DMS114 treated with DMSO at 0.1 percent for 48 hours (cell line): Measurements from ENCODE around the gene USH2A.

ENCODE experiments used
- DNase-seq: peaks from one replicate; lab custom pipeline; 2025; ENCODE audit not compliant: unreplicated experiment; lab: John Stamatoyannopoulos, UW

The USH2A gene

DNA sequence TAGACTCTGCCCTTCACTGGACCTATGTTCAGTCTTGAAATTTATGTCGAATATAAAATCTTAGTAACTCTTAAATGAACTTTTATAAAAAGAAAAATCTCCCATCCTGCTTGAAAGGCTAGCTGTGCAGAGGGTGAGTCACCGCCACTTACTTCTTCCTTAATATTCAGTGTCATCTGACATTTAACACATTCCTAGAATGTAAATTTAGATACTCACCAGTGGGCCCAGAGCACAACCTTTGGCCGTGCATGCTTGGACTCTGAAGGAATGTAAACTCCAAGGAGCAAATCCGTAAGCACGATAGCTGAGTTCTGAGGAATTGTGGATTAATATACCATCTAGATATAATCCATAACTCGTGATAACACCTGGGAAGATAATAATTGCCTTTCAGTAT is 452.8 kb downstream of the USH2A start:
- no peak for DNase-seq

DNA sequence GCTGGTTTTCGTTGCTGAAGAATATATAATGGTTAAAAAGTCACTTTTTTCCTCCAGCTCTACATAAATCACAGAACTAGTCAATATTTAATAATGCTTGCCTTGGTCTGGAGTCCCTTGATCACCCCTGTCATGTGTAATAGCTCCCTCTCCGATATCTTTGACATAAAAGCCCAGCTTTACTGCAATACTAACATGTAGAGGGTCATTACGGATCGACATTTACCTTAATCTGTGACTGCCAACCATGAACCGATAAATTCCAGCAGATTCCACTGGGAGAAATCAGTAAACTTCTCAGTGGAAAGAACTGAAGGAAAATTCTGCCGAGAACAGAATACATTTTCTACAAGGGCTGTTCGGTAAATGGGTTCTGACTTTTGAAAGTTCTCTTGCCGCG is 459.6 kb downstream of the USH2A start:
- DNase-seq: no peak

DNA sequence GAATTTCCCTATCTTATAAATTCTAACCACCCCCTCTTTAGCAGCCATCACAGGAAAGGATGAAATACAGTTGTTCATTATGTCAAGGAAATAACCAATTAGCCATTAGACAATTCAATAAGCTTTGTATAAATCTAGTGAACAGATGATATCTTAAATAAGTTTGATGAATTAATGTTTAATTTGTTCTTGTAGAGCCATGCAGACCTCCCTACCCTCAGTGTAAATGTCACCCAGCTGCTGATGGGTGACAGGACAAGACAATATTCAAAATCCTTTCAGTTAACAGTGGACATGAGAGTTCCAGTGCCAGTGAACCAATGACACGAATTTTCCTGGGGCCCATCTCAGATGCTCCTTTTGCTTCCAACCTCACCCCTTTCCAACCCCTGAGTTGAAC is 460.2 kb downstream of the USH2A start:
- DNase-seq: no peak

DNA sequence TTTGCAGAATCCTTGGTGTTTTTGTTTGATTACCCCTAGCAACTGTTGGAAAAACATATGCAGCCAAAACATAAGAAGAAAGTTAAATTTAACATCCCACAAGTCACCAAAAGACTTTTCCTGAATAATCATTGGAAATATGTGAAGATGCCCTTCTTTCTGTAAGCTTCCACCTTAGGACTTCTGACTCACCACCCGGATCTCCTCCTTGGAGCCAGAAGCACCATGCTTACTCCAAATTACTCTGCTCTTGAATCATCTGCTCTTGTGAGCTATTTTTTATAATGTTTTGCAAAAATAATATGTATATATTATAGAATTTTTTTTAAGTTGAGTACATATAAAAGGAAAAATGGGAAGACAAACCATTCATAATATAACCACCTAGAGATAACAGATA is 464.4 kb downstream of the USH2A start:
- DNase-seq: no peak

DNA sequence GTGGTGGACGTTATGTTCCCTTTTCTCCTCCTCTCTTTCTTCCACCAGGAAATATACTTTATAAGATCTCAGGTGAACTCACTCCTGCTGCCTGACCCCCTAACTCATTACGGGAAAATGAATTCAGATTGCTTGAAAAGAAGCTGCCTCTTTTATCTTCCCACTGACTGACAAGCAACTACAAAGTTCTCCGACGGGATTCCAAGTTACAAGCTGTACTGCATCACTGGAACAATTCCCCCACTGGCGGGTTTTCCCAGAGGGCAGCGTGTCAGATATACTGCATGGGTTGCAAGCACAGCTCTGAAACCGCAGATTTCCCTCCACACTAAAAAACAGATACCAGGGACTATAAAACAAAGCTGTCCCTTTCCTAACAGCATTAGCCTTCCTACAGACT is 465.6 kb downstream of the USH2A start:
- DNase-seq: no peak

DNA sequence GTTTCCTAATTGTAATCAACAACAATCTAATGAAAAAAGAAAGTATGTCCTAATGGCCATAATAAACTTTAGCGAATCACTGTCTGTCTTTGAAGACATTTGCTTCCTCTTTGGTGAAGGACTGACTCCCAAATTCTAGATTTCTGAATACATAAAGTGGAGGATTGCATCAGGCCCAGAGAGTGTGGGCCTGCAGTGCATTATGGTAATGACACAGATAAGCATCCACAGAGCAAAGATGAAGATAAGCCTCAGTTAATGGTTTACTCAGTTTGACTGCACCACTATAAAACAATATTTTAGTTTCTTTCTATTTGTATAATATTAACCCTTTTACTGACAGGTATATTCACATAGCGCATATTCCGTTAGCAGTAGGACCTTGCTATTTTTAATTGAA is 490.7 kb downstream of the USH2A start:
- no peak for DNase-seq

DNA sequence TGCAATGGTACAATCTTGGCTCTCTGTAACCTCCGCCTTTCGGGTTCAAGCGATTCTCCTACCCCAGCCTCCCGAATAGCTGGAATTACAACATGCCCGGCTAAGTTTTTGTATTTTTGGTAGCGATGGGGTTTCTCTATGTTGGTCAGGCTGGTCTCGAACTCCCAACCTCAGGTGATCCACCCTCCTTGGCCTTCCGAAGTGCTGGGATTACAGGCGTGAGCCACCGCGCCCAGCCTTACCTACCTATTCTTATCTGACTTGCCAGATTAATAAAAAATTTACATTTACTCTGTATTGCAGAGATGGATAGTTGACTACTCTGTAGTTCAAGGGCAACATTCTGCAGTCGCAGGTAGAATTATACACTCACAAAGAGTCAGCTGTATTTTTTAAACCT is 496.6 kb downstream of the USH2A start:
- DNase-seq: no peak

DNA sequence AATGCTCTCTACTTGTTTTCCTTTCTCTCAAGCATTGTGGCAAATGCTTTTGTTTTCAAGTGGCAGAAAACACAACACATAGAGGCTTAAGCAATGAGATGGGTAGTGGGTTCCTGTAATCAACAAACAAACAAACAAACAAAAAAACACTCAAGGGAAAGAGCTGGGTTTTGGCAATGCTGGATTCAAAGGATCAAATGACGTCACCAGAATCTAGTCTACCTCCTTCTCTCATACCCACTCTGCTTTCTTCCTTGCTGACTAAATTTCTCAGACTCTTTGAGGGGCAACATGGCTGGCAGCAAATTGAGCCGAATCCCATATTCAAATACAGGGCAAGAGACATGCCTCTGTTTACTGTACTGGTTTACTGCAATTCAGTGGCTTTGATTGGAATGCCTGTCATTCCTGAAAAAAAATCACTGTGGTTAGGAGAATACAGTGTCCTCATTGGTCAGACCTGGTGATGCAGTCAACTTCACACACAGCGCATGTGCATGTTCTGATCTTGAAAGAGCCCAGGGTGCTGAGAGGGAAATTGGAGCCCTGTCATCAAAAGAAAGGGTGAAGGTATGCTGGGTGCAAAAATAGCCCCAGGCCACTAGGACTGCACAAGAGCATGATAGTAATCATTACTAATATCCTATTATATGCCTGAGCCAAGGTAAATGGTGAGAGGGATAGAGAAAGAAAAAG is 500.0 kb downstream of the USH2A start:
- no peak for DNase-seq

DNA sequence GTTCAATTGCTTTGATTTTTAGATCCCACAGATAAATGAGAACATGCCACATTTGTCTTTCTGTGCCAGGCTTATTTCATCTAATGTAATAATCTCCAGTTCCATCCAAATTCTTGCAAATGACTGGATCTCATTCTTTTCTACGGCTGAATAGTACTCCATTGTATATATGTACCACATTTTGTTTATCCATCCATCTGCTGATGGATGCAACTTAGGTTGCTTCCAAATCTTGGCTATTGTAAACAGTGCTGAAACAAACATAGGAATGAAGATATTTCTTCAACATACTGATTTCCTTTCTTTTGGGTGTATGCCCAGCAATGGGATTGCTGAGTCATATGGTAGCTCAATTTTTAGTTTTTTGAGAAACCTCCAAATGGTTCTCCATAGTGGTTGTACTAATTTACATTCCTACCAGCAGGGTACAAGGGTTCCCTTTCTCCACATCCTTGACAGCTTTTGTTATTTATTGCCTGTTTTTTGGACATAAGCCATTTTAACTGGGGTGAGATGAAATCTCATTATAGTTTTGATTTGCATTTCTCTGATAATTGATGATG is 511.8 kb downstream of the USH2A start:
- no peak for DNase-seq

DNA sequence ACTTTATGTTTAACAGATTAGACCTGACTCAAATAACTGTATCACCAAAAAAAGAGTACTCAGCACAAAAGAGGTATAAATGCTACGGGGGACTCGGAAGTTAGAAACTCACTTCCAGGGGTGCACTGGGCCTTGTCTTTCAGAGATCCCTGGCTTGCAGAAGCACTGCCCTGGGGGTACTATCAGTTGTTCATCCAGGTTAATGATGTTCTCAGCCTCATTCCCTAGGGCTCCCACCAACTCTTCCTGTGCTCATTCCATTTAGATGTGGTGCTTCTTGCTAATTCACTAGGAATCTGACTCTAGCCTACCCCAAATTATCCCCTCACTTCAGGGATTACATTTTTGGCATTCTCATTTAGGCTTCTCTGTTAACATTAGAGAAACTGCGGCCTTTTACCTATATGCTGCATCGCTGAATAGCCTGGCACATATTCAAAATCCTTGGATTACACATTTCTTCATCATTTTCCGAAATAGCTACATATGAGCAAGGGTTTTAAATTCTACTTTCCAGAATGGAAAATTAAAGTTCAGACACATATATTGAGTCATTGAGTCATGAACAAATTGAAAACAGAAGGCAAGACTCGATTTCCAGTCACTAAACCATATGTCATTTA is 517.6 kb downstream of the USH2A start:
- DNase-seq: no peak

DNA sequence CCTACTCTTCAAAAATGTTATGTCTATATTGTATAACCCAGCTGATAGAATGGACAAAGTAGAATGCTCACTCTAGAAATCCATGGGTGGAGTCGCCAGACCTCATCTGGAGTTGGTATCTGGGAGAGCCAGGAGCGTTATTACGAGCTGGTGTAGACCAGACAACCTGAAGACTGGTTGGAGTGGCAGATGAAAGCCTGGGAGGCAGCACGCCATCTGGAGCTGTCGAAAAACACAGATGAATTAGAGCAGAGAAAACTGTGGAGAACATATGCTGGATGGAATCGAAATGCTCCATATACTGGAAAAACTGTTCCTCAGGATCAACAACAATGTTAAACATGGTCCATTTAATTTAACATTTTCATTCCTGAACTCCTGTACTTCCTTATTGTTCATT is 522.6 kb downstream of the USH2A start:
- no peak for DNase-seq

DNA sequence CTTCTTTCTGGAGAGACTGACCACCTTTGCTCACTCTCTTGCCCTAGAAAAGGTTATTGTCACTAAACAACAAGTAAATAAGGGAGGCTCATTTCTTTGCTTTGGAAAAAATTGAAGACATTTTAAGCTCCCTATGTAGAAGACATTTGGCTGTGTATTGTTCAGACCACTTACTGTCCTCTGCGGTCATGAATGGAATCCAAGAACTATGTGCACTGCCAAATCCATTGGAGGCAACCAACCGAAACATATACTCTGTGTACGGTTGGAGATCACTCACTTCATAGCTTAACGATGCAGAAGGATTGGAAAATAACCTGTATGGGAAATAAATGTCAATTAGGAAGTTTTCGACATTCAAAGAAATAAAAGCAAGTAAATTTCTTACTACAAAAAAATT is 523.3 kb downstream of the USH2A start:
- no peak for DNase-seq

DNA sequence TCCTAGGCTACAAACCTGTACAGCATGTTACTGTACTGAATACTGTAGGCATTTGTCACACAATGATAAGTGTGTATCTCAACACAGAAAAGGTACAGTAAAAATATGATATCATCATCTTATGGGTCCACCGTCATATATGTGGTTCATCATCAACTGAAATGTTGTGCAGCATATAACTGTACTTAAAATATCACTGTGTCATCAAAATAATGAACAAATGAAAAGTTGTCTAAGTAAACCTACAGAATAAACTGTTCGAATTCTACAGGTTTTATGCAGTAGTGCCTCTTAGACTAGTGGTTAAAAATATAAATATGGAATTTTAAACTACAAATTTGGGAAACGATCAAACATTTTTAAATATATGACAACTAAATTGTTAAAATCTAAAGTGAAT is 527.4 kb downstream of the USH2A start:
- DNase-seq: no peak

DNA sequence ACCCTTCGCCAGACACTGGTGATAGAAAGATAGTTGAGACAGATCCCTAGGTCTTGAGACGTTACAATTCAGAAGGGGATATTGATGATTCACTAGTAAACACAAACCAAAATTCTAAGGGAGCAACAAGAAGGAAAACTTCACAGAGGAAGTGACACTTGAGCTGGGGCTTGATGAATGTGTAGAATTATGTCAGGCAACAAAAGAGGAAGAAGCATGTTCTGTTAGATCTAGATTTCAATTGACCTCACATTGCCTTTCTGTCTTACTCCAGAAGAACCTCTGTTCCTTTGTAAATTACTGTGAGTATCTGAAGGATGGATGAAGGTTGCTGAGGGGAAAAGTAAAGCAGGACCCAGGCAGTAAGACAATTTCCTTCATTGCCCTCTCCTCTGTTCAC is 528.0 kb downstream of the USH2A start:
- DNase-seq: no peak

DNA sequence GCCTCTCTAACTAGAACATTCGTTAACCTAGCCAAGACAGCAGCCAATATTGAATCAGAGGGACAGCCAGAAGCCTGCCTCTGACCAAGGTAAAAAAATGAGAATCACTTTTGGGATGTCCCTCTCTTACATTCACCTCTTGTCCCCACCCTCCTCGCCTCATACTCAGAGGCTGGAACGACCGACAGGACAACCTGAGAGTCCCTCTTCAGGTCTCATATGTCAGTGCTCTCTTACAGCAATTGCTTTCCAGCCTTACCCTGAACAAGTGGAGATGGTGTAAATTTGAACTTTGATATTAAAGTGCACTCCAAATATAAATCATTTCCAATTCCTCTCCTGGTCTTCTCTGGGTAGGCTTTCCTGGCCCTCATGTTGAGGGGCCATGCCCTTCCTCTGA is 528.6 kb downstream of the USH2A start:
- no peak for DNase-seq

DNA sequence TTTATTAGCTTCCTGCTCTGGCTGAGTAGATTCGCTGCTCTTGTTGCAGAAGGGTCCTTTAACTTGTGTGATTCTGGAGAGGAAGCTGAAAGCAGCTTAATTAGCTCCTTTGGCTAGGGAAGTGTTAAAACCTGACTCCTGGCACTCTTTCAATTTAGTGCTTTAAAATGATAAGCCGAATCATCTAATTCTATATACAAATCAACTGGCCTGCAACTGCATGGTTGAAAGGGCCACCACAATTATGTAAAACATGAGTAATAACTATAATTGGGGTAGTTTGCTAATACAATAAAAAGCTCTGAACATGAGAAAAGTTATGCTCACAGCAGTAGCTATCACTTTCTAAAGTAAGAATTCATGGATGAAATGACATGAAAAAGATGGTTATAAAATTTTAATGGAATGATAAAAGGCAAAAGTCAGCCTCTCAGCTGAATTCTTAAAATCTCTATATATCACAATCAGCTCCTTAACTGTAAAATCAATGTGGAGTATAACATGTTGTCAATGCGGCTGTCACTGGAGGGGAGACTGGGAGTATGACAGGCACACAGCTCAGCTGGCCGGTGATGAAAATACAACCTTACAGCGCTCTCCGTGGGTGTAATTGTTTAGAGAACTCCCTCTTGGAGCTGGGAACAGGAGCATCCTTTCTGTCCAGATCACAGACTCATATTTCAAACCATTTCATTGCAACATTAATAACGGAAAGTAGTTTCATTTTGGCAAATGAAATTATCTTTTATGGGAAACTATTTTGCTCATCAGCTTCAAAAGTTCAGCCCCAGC is 531.8 kb downstream of the USH2A start:
- no peak for DNase-seq

DNA sequence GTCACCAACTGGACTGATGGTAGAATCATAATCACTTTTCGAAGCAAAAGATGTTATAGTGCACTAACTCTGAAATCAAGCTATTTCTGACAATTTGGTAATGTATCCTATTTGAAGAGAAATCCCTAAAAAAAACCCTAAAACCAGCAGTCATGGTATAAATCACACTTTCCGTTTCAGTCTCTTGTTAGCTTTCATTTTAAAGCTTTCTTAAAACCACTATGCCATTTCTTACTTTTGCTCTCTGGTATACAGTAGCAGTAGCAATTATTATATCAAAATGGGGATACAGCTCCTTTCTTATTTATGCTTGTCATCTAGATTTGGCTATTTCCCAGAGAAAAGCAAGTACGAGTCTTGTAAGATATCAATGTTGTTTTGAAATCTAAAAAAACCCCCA is 532.8 kb downstream of the USH2A start:
- DNase-seq: no peak

DNA sequence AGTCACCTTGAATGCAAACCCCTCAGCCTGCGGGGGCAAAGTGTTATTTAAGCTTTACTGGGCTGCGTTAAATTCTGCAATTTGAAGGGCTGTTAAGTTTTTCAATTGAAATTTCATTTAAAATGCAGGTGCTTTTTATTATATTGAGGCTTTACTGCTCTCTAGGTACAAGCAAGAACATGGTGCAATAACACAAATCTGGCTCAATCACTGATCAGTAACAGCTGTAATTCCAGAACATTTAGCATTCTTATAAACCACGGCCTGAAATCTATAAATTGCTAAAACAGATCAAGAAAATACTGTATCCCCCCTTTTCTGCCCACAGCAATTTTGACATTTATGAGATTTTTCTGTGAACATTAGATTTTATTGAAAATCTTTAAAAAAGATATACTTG is 533.4 kb downstream of the USH2A start:
- DNase-seq: no peak

DNA sequence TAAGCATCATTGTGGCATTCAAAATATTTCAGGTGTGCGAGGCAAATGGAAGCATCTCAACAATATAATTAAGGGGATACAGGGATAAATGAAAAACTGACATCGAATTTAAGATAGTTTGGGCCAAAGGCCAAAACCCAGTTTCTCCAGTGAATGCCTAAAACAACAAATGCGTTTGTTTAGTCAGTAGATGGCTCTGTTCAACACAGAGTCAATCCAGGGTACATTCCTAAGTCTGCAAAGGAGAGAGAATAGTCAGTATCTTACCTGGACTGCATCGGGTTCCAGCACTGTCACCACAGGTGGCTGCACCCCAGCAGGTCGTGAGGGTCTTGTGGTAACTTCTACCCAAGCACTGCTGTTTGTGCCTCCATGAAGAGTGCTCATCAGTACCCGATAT is 535.1 kb downstream of the USH2A start:
- DNase-seq: no peak

DNA sequence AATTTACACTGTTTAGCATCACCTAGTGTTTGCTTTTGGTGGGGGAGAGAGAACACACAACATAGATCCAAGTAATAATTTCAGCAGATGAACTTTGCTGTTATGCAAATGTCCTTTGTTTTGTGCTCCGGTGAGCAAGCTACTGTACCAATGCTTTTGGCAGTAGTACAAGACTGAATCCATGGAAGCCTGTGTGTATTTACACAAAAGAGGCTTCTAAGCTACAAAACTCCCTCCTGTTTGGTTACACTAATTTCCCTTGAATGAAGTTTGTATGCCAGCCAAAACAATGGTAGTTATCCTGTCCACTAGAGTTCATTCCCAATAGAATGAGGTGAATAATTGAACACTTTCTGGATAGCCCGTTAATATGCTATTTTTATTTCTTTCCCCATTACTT is 535.6 kb downstream of the USH2A start:
- no peak for DNase-seq

DNA sequence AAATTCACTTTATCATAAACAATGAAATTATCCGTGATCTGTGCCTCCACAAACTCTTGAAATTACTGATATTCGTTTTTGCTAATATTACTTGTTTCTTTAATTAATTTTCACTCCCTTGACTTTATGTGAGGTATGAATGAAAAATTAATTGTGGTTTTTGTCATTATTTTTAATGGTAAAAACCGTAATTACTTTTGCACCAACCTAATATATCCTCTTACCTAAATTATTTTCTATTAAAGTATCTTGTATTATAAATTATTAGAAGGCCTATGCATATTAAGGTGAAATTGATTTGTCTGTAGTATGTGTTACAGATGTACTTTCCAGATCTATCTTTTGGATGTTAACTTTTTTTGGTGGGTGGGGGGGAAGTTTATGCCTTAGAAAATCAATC is 540.2 kb downstream of the USH2A start:
- DNase-seq: no peak

DNA sequence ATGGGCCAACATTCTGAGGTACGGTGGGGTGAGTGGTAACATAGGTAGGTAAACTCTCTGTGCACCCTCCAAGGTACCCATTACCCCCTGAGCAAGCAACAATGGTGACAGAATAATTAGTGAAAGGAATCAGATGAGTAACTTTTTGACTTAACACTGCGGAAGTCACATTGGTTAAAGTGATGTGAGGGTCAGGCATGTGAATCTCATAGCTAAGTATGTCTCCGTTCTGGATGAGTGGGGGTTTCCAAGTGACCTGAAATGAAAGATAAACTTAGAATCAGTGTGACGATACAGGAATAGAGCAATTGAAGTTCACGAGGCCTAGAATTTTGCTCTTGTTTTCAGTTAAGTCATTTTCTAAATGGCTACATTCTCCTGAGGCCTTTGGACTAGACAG is 544.4 kb downstream of the USH2A start:
- DNase-seq: no peak
